COLO668 (cell line): ENCODE results near the gene WNK1.
"Not testable (repeated sequence)": the region's sequence is repeated elsewhere in the genome, so short reads cannot be mapped to it uniquely, and the experiment has no call there.

ENCODE experiments used
- DNase-seq: peaks from one replicate; lab custom pipeline; 2025; ENCODE audit not compliant: unreplicated experiment; lab: John Stamatoyannopoulos, UW

The WNK1 gene

GRCh38 chr12:810671-811415, 58.5 kb downstream of the WNK1 start:
- DNase-seq = no peak

GRCh38 chr12:812950-813349, 60.6 kb downstream of the WNK1 start:
- no peak for DNase-seq

GRCh38 chr12:817456-817855, 65.1 kb downstream of the WNK1 start:
- DNase-seq = not testable (repeated sequence)

DNA sequence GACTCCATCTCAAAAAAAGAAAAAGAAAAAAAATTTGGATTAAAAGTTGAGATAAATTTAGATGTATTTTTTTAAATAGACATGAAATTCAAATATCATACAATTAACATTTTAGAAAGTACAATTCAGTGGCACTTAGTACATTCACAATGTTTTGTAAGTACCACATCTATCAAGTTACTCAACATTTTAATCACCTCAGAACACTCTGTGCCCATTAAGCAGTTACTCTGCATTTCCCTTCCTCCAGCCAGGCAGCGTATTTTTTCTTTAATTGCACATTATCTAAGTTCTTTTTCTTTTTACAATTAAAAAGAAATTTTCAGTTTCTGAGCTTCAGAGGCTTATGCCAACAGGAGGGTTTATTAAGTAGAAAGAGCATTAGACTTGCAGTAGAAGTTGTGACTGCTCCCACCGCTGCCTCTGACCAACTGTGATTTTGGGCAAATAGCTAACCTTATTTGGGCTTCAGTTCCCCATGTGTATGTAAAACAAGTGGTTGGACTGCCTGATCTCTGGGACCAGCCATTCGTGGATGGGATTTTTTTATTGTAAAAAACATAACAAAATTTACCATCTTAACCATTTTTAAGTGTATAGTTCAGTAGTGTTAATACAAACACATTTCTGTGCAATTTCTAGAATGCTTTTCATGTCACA, 65.7 kb downstream of the WNK1 start:
- no peak for DNase-seq

- DNase-seq = no peak
These were observed 66.4 kb downstream of the WNK1 start for GRCh38 chr12:818733-819132.

- DNase-seq = no peak
These were observed 68.0 kb downstream of the WNK1 start for GRCh38 chr12:820336-820735.

GRCh38 chr12:823028-823698, 70.8 kb downstream of the WNK1 start:
- no peak for DNase-seq

- no peak for DNase-seq
These were observed 74.0 kb downstream of the WNK1 start for GRCh38 chr12:826331-826730.

- no peak for DNase-seq
These were observed 76.5 kb downstream of the WNK1 start for GRCh38 chr12:828726-829395.

GRCh38 chr12:830111-830867, 77.9 kb downstream of the WNK1 start:
- no peak for DNase-seq

DNA sequence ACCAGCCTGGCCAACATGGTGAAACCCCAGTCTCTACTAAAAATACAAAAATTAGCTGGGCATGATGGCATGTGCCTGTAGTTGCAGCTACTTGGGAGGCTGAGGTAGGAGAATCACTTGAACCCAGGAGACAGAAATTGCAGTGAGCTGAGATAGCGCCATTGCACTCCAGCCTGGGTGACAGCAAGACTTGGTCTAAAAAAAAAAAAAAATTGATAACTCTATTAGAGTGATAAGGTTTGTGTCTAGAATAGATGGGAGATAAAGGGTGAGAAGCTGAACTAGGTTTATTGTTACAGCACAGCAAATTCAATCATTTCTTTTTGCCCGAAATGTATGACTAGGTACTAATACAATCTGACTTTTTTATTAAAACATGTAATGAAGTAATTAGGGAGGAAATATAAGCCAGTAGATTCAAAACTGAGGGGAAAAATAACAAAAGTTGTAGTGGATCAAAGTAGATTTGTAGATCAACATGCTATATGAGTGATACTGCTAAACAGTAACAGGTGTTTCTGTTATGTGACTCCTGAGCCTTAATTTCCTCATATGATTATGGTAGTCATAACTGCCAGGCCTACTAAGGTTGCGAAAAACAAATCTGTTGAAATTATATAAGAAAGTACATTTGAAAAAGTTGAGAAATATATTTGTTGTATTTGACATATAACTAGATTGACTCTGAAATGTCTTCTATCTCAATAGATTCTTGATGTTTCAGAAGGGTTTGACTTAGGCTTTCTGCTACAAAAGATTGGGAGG, 83.6 kb downstream of the WNK1 start:
- DNase-seq = no peak

DNA sequence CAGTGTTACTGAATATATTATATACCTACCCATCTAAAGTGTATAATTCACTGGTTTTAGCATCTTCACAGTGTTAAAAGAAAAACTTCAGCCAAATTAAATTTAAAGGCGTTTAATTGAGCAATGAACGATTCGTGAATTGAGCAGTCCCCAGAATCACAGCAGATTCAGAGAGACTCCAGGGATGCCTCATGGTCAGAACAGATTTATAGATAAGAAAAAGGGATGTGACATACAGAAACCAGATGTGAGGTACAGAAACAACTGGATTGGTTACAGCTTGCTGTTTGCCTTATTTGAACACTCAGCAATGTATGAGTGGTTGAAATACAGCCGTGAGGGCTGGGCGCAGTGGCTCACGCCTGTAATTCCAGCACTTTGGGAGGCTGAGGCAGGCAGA, 84.6 kb downstream of the WNK1 start:
- DNase-seq = no peak

DNA sequence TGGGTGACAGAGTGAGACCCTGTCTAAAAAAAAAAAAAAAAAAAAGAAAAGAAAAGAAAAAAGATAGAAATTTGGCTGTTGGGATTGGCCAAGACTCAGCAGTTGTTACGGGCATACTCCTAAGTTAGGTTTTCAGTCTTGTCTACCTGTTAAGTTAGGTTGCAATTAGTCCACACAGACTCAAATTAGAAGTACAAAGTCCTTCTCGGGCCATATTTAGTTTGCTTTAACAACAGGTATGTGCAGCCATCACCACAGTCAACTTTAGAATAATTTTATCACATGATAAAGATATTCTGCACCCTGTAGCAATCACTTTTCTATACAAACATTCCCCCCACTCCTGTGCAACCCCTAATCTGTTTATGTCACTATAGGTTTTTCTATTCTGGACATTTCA, 85.2 kb downstream of the WNK1 start:
- DNase-seq = no peak

GRCh38 chr12:843609-844008, 91.2 kb downstream of the WNK1 start:
- DNase-seq = no peak

GRCh38 chr12:846421-846820, 94.0 kb downstream of the WNK1 start:
- DNase-seq = no peak

DNA sequence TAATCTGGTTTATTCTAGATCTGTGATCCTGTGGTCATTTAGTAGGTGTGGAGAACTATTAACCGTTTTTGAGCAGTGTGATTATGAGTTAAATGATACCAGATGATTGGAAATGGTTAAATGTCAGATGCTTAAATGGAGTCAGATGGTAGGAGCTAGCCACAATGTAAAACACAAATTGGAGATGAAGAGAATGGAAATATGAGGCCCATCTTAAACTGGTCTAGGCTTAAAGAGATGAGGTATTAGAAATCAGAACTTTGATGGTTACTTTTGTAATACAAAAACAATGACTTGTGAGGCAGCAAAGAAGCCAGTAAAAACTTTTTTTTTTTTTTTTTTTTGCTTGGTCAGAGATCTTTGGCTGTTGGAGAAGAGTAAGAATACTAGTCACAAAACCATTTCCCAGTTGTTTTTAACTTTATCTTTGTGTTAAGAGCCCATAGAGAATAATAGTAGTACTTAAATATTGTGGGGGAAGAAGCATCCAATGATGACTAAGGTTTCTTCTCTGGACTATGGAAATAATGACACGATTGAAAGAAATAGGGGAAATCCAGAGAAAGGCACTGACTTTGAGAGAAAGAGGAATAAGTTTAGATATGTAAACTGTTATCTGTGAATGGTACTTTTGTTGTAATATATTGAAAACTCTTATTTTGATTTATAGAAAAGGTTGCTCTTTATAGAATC, 95.9 kb downstream of the WNK1 start:
- DNase-seq = no peak

- no peak for DNase-seq
These were observed 96.6 kb downstream of the WNK1 start for GRCh38 chr12:848882-849527.

DNA sequence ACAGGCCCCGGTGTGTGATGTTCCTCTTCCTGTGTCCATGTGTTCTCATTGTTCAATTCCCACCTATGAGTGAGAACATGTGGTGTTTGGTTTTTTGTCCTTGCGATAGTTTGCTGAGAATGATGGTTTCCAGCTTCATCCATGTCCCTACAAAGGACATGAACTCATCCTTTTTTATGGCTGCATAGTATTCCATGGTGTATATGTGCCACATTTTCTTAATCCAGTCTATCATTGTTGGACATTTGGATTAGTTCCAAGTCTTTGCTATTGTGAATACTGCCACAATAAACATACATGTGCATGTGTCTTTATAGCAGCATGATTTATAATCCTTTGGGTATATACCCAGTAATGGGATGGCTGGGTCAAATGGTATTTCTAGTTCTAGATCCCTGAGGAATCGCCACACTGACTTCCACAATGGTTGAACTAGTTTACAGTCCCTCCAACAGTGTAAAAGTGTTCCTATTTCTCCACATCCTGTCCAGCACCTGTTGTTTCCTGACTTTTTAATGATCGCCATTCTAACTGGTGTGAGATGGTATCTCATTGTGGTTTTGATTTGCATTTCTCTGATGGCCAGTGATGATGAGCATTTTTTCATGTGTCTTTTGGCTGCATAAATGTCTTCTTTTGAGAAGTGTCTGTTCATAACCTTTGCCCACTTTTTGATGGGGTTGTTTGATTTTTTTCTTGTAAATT, 97.5 kb downstream of the WNK1 start:
- DNase-seq = not testable (repeated sequence)

- no peak for DNase-seq
These were observed 99.0 kb downstream of the WNK1 start for GRCh38 chr12:851343-851742.
